H1 (cell line): ENCODE measurements around the gene CMSS1. TPM values are rescaled to one million over a fixed set of nuclear protein-coding genes. Genes with fewer than 3 reads are reported as not detected.

ENCODE experiments used
- CHD7 ChIP-seq: fragments of 300-600 bp; sonication (generic); IDR thresholded peaks from 2 replicates; pipeline ENCODE4 v1.7.1; 2012; ENCODE audit warnings: low read length, moderate library complexity, mild to moderate bottlenecking, inconsistent platforms; ENCODE audit not compliant: insufficient replicate concordance
- polyA plus RNA-seq, 7 experiments: library from polyadenylated mRNA; depleted of rRNA in 3 of 7; stranded (reverse) in 5 of 7; unstranded in 2 of 7; fragments of >200 nt in 5 of 7; fragments of 200-250 nt in 2 of 7; gene quantifications; 1 replicate in 5 of 7; 2 replicates in 1 of 7; 4 replicates in 1 of 7; pipeline versions ENCODE4 v1.2.1 to v1.2.3, GENCODE V29; 2011 to 2013; ENCODE audit warnings: missing spikeins in 2 of 7, mixed read lengths in 2 of 7
- total RNA-seq: library from RNA; stranded (reverse); fragmentation: NEBNext Ultra II Directional; extraction: Animal tissue kit (Norgen Biotek cat#: 25700); gene quantifications from 2 replicates; pipeline ENCODE4 v1.2.1, GENCODE V29; 2021

Gene CMSS1
- total and polyA plus RNA-seq, 2 of the 8 experiments (the other 6 are each of a cell fraction or from before 2014, with no cell fraction given) = 15.2 to 75.1 TPM

- no peak for TF ChIP-seq CHD7
Measured at GRCh38 chr3:100120693-100121092, 303.0 kb downstream of the CMSS1 start (continued).
